G401.6 (cell line): Measurements from ENCODE around the gene PRKAG2.
"Not testable (repeated sequence)": the region's sequence is repeated elsewhere in the genome, so short reads cannot be mapped to it uniquely, and the experiment has no call there.

Experiments used
- FAIRE-seq: peaks from 2 replicates; lab custom pipeline; 2012; peaks lifted over from hg19 to GRCh38; lab: Jason Lieb, UNC

The PRKAG2 gene

GRCh38 chr7:151884312-151885201, 7.6 kb upstream of the PRKAG2 start:
- FAIRE-seq = no peak

- no peak for FAIRE-seq
Observed at GRCh38 chr7:151883857-151884256, 6.9 kb upstream of the PRKAG2 start.

- no peak for FAIRE-seq
Observed at GRCh38 chr7:151882734-151883133, 5.8 kb upstream of the PRKAG2 start.

GRCh38 chr7:151880688-151881087, 3.8 kb upstream of the PRKAG2 start:
- FAIRE-seq = no peak

- FAIRE-seq = no peak
Observed at GRCh38 chr7:151877911-151878835, 1.3 kb upstream of the PRKAG2 start.

- no peak for FAIRE-seq
Observed at GRCh38 chr7:151875942-151876898, 695 bp downstream of the PRKAG2 start.

GRCh38 chr7:151874479-151874878, 2.4 kb downstream of the PRKAG2 start:
- FAIRE-seq = not testable (repeated sequence)

GRCh38 chr7:151873402-151873965, 3.4 kb downstream of the PRKAG2 start:
- no peak for FAIRE-seq

GRCh38 chr7:151872531-151873401, 4.1 kb downstream of the PRKAG2 start:
- no peak for FAIRE-seq

- FAIRE-seq = no peak
Observed at GRCh38 chr7:151871904-151872303, 5.0 kb downstream of the PRKAG2 start.

- no peak for FAIRE-seq
Observed at GRCh38 chr7:151871189-151871735, 5.7 kb downstream of the PRKAG2 start.

- peak; percentile 13 for FAIRE-seq
Observed at GRCh38 chr7:151869968-151870918, 6.7 kb downstream of the PRKAG2 start.

- no peak for FAIRE-seq
Observed at GRCh38 chr7:151869455-151869854, 7.5 kb downstream of the PRKAG2 start.

GRCh38 chr7:151869109-151869428, 7.8 kb downstream of the PRKAG2 start:
- FAIRE-seq = no peak

- no peak for FAIRE-seq
Observed at GRCh38 chr7:151868396-151869108, 8.4 kb downstream of the PRKAG2 start.

GRCh38 chr7:151867912-151868311, 9.0 kb downstream of the PRKAG2 start:
- FAIRE-seq = no peak

- FAIRE-seq = no peak
Observed at GRCh38 chr7:151866761-151867655, 9.9 kb downstream of the PRKAG2 start.
